Sigmoid colon (tissue), 7 donors: ENCODE results near the gene SLF2. TPM values are rescaled to one million over a fixed set of nuclear protein-coding genes. Genes with fewer than 3 reads are reported as not detected.

Experiments used
- DNase-seq: peaks from one replicate; pipeline ENCODE4 v3.0.0-alpha.2; 2019
- H3K27ac ChIP-seq, 4 donors: fragments of 200-600 bp; sonication (generic); one replicate each; pipeline ENCODE4 v1.5.1; 2016 to 2019; ENCODE audit warnings: mild to moderate bottlenecking in 1 of 4
- H3K27me3 ChIP-seq, 3 donors: fragments of 200-600 bp; sonication (generic); one replicate each; pipeline ENCODE4 v1.5.1; 2019; ENCODE audit warnings: mild to moderate bottlenecking in 1 of 3
- H3K36me3 ChIP-seq, 4 donors: fragments of 200-600 bp; sonication (generic); one replicate each; pipeline ENCODE4 v1.5.1; 2016 to 2019
- H3K4me1 ChIP-seq, 4 donors: fragments of 200-600 bp; sonication (generic); one replicate each; pipeline ENCODE4 v1.5.1; 2017 to 2019
- H3K4me3 ChIP-seq, 4 donors: fragments of 200-600 bp; sonication (generic); one replicate each; pipeline ENCODE4 v1.5.1; 2017 to 2019; ENCODE audit warnings: mild to moderate bottlenecking in 2 of 4, moderate library complexity in 1 of 4
- H3K9me3 ChIP-seq, 4 donors: fragments of 200-600 bp in 3 of 4; sonication (generic) in 3 of 4; one replicate each; pipeline versions ENCODE4 v1.5.1 to v1.6.1; 2013 to 2019
- CTCF ChIP-seq, 4 experiments: fragments of 450-650 bp in 3 of 4; fragments of 200-600 bp in 1 of 4; IDR thresholded peaks; one replicate each; pipeline ENCODE4 v1.5.1; 2016 to 2019; ENCODE audit warnings: antibody characterized with exemption in 4 of 4, mild to moderate bottlenecking in 3 of 4, moderate library complexity in 2 of 4
- EP300 ChIP-seq, 4 donors: sonication (generic); formaldehyde crosslinking; IDR thresholded peaks; one replicate each; pipeline ENCODE4 v1.6.1; 2017; ENCODE audit warnings: antibody characterized with exemption in 4 of 4
- POLR2A ChIP-seq, 2 donors: fragments of 450-650 bp; IDR thresholded peaks; one replicate each; pipeline ENCODE4 v1.6.1; 2016; ENCODE audit warnings: antibody characterized with exemption in 2 of 2, mild to moderate bottlenecking in 2 of 2, moderate library complexity in 2 of 2
- POLR2AphosphoS5 ChIP-seq, 4 donors: sonication (generic); formaldehyde crosslinking; IDR thresholded peaks; one replicate each; pipeline ENCODE4 v1.6.1; 2017; ENCODE audit warnings: antibody characterized with exemption in 4 of 4
- WGBS, 2 donors: extraction: QIAGEN DNeasy Blood & Tissue Kit; methylation state at CpG; one replicate each; pipeline ENCODE4 v1.1.7; 2013; 5-methylcytosine and 5-hydroxymethylcytosine counted together
- intact Hi-C: fragments of 100-400 bp; cut with DNase I; formaldehyde crosslinking; loops from one replicate; pipeline ENCODE4 v1.15.1; 2023
- polyA plus RNA-seq, 3 donors: library from polyadenylated mRNA; stranded (reverse); fragments of 200-250 nt; gene quantifications; one replicate each; pipeline ENCODE4 v1.2.3, GENCODE V29; 2013
- total RNA-seq, 4 donors: library from RNA; depleted of rRNA; stranded (reverse); fragments of >200 nt; gene quantifications; one replicate each; pipeline ENCODE4 v1.1.0, GENCODE V29; 2016
- donor health status: healthy with polysubstance abuse.
- donor health status: Bipolar disorder and iron deficiency.
- donor health status: healthy.

Gene SLF2
- total and polyA plus RNA-seq, 7 donors = 3.2 to 49.9 (median 31.8) TPM

- H3K36me3 ChIP-seq = no peaks in the 10 kb centered on the region
- TF ChIP-seq POLR2A (IDR thresholded peaks at IDR 0.05) = no peak
- no peak for TF ChIP-seq CTCF (IDR thresholded peaks at IDR 0.05)
- TF ChIP-seq POLR2AphosphoS5 (IDR thresholded peaks at IDR 0.05) = no peak
- no peak for TF ChIP-seq EP300 (IDR thresholded peaks at IDR 0.05)
- no peaks in the 10 kb centered on the region for H3K9me3 ChIP-seq
- H3K4me1 ChIP-seq = peaks cover 0 to 8% (median 0%) of the 10 kb centered on the region in 4 donors
- 88 to 90% methylated on average over 7 of the region's 7 CpGs for WGBS, 2 donors
- intact Hi-C loops = no loop called here
- H3K4me3 ChIP-seq = no peak overlapping the region
- DNase-seq = no peak
- H3K27ac ChIP-seq = peak overlapping the region in 1 of 4 donors; percentile 31
- H3K27me3 ChIP-seq = peaks cover 0 to 12% (median 10%) of the 10 kb centered on the region in 3 donors
These were observed 22.0 kb upstream of the SLF2 start for GRCh38 chr10:100890673-100891317.

- H3K27me3 ChIP-seq = peaks cover 0 to 12% (median 10%) of the 10 kb centered on the region in 3 donors
- DNase-seq = no peak
- H3K4me1 ChIP-seq = no peaks in the 10 kb centered on the region
- intact Hi-C loops = no loop called here
- H3K9me3 ChIP-seq = no peaks in the 10 kb centered on the region
- no peak overlapping the region for H3K27ac ChIP-seq
- 17 to 71% methylated on average over 3 of the region's 3 CpGs for WGBS, 2 donors
- H3K4me3 ChIP-seq = no peak overlapping the region
- TF ChIP-seq POLR2AphosphoS5 (IDR thresholded peaks at IDR 0.05) = no peak
- TF ChIP-seq CTCF (IDR thresholded peaks at IDR 0.05) = no peak
- TF ChIP-seq EP300 (IDR thresholded peaks at IDR 0.05) = no peak
- TF ChIP-seq POLR2A (IDR thresholded peaks at IDR 0.05) = no peak
- no peaks in the 10 kb centered on the region for H3K36me3 ChIP-seq
These were observed 18.7 kb upstream of the SLF2 start for GRCh38 chr10:100894033-100894432.

DNA sequence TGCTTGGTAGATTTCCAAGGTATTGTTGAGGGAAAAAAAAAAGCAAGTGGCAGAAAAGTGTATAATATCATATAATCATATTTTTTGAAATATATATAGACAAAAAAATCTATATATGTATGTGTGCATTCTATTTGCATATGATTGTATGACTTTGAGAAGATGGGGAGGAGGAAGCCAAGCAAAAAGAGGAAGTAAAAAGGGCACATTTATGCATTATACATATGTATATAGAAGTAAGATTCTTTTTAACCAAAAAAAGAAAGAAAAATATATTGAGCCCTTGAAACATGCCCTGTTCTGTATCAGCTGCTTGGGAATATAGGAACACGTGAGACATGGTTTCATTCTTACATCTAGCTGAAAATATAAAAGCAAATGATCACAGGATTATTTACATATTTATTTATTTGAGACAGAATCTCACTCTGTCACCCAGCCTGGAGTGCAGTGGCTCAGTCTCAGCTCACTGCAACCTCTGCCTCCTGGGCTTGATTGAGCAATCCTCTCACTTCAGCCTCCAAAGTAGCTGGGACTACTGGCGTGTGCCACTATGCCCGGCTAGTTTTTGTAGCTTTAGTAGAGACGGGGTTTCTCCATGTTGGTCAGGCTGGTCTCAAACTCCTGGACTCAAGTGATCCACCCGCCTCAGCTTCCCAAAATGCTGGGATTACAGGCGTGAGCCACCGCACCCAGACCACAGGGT is 18.0 kb upstream of the SLF2 start:
- H3K4me3 ChIP-seq = no peak overlapping the region
- DNase-seq = no peak
- intact Hi-C loops = no loop called here
- no peak for TF ChIP-seq POLR2AphosphoS5 (IDR thresholded peaks at IDR 0.05)
- no peak for TF ChIP-seq EP300 (IDR thresholded peaks at IDR 0.05)
- TF ChIP-seq POLR2A (IDR thresholded peaks at IDR 0.05) = no peak
- no peak for TF ChIP-seq CTCF (IDR thresholded peaks at IDR 0.05)
- no peaks in the 10 kb centered on the region for H3K9me3 ChIP-seq
- WGBS, 2 donors = 19 to 56% methylated on average over 7 of the region's 7 CpGs
- H3K4me1 ChIP-seq = no peaks in the 10 kb centered on the region
- no peak overlapping the region for H3K27ac ChIP-seq
- H3K36me3 ChIP-seq = no peaks in the 10 kb centered on the region
- H3K27me3 ChIP-seq = peaks cover 0 to 12% (median 10%) of the 10 kb centered on the region in 3 donors

- H3K4me3 ChIP-seq = no peak overlapping the region
- no peaks in the 10 kb centered on the region for H3K36me3 ChIP-seq
- H3K9me3 ChIP-seq = no peaks in the 10 kb centered on the region
- H3K27me3 ChIP-seq = peaks cover 0 to 13% (median 10%) of the 10 kb centered on the region in 3 donors
- H3K4me1 ChIP-seq = no peaks in the 10 kb centered on the region
- intact Hi-C loops = no loop called here
- H3K27ac ChIP-seq = no peak overlapping the region
- no peak for TF ChIP-seq POLR2AphosphoS5 (IDR thresholded peaks at IDR 0.05)
- TF ChIP-seq POLR2A (IDR thresholded peaks at IDR 0.05) = no peak
- no peak for TF ChIP-seq EP300 (IDR thresholded peaks at IDR 0.05)
- no peak for DNase-seq
- WGBS, 2 donors = 7 to 26% methylated on average over 4 of the region's 4 CpGs
These were observed 17.4 kb upstream of the SLF2 start for GRCh38 chr10:100895346-100895745.

DNA sequence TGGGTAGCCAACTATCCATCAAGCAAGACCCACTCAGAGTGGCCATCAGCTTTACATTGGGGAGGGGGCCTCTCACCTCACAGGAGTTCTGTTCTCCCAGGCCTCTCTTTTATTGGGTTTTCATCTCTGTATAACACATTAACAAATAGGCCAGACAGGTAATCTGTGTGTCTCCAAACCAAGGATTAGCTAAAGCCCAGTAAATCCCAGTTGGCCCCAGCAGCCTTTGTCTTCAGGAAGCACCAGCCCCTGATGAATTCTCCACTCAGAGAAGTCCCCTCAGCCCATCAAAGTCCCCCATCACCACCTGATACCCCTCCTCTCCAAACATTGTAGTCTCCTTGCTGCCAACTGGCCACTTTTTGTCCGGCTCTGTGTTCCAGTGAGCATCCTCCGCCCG is 16.9 kb upstream of the SLF2 start:
- intact Hi-C loops = no loop called here
- H3K4me1 ChIP-seq = no peaks in the 10 kb centered on the region
- TF ChIP-seq EP300 (IDR thresholded peaks at IDR 0.05) (no peak), POLR2AphosphoS5 (IDR thresholded peaks at IDR 0.05) (no peak)
- WGBS, 2 donors = 86 to 94% methylated on average over 3 of the region's 3 CpGs
- no peak for DNase-seq
- peaks cover 0 to 19% (median 10%) of the 10 kb centered on the region in 3 donors for H3K27me3 ChIP-seq
- H3K27ac ChIP-seq = no peak overlapping the region
- no peaks in the 10 kb centered on the region for H3K9me3 ChIP-seq
- no peak overlapping the region for H3K4me3 ChIP-seq
- H3K36me3 ChIP-seq = no peaks in the 10 kb centered on the region
